K562 (cell line): ENCODE results near the gene TLCD1. TPM values are rescaled to one million over a fixed set of nuclear protein-coding genes. Genes with fewer than 3 reads are reported as not detected.

Experiments
- ARNT ChIP-seq, 2 experiments: fragments of 450-650 bp; IDR thresholded peaks; 2 replicates each; pipeline ENCODE4 v1.6.1; 2016; ENCODE audit warnings: mild to moderate bottlenecking in 1 of 2
- KLF1 ChIP-seq: fragments of 450-650 bp; IDR thresholded peaks from 2 replicates; pipeline ENCODE4 v1.6.1; 2016; ENCODE audit warnings: missing genetic modification characterization, missing compliant biosample characterization
- NFXL1 ChIP-seq: fragments of 450-650 bp; formaldehyde crosslinking; IDR thresholded peaks from 2 replicates; pipeline ENCODE4 v1.4.0; 2021; ENCODE audit warnings: mild to moderate bottlenecking
- NR1H2 ChIP-seq: sonication (generic); formaldehyde crosslinking; IDR thresholded peaks from 2 replicates; pipeline ENCODE4 v1.4.0; 2020; ENCODE audit warnings: mild to moderate bottlenecking, missing genetic modification reagents
- RNF2 ChIP-seq: sonication (generic); IDR thresholded peaks from 2 replicates; pipeline ENCODE4 v1.6.1; 2016
- SLC30A9 ChIP-seq: fragments of 250-450 bp; sonication (Bioruptor Pico); IDR thresholded peaks from 2 replicates; pipeline ENCODE4 v1.8.0; 2022; ENCODE audit warnings: mild to moderate bottlenecking, moderate library complexity
- ZNF318 ChIP-seq, 2 experiments: fragments of 450-650 bp; IDR thresholded peaks; 2 replicates each; pipeline ENCODE4 v1.6.1; 2016; ENCODE audit warnings: mild to moderate bottlenecking in 2 of 2, borderline replicate concordance in 1 of 2, low read depth in 1 of 2, moderate library complexity in 1 of 2
- ZNF384 ChIP-seq: IDR thresholded peaks from 2 replicates; pipeline ENCODE4 v1.6.1; 2012; ENCODE audit warnings: low read depth, low read length, improper control_type of control experiment
- polyA plus RNA-seq, 8 experiments: library from polyadenylated mRNA; depleted of rRNA in 4 of 8; stranded (reverse) in 5 of 8; unstranded in 3 of 8; fragments of >200 nt; fragmentation: Nextera tagmentation in 2 of 8; fragmentation: Illumina TruSeq in 1 of 8; extraction: Ambion mirVana in 2 of 8; extraction: Trizol in 1 of 8; gene quantifications; 2 replicates each; pipeline versions ENCODE4 v1.2.1 to v1.2.3, GENCODE V29; 2011 to 2014; ENCODE audit warnings: inconsistent platforms in 1 of 8, missing spikeins in 1 of 8
- total RNA-seq, 7 experiments: library from RNA; depleted of rRNA in 6 of 7; stranded (reverse); fragments of >200 nt in 6 of 7; fragmentation: Illumina TruSeq in 2 of 7; extraction: Trizol in 2 of 7; gene quantifications; 2 replicates each; pipeline versions ENCODE4 v1.2.1 to v1.2.3, GENCODE V29; 2011 to 2021; ENCODE audit warnings: low replicate concordance in 1 of 7
- TF ChIP-seq, protein P1 (sequence below): sonication (generic); formaldehyde crosslinking; IDR thresholded peaks from 2 replicates; pipeline ENCODE4 v1.8.0; 2023; ENCODE audit warnings: mild to moderate bottlenecking, missing genetic modification reagents
- TF ChIP-seq, protein P2 (sequence below): fragments of 450-650 bp; IDR thresholded peaks from 2 replicates; pipeline ENCODE4 v1.7.0; 2016; ENCODE audit warnings: borderline replicate concordance

The TLCD1 gene
- total and polyA plus RNA-seq, 9 of the 15 experiments (the other 6 are each of a cell fraction or from before 2014, with no cell fraction given): 6.8 to 37.7 (median 21.7) TPM

DNA sequence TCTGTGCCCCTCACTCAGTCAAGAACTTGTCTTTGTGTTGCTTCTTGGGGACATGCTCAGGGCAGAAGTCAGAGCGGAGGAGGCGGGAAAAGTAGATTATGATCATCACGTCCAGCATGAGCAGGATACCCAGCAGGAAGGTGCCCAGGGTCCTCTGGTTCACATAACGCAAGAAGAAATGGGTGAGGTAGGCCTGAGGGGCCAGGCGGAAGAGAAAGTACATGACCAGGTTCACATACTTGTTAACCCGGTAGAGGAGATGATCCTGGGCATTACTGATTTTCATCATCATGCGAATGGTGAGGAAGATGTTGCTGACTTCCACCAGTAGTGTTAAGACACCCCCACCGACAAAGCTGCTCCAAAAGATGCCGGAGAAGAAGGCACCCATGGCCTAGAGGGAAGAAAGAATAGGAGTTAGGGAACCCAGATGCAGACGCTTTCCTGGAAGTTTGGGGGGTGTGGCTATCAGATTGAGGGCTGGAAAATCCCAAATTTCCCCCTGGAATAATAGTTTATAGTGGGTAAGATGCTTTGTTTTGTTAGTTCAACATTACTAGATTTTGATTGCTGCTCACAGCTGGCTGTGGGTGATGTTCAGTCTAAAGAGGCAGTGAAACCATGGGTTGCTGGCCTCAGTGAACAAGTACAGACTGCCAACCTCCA, 1.4 kb downstream of the TLCD1 start (continued):
- TF ChIP-seq, protein P1, sequence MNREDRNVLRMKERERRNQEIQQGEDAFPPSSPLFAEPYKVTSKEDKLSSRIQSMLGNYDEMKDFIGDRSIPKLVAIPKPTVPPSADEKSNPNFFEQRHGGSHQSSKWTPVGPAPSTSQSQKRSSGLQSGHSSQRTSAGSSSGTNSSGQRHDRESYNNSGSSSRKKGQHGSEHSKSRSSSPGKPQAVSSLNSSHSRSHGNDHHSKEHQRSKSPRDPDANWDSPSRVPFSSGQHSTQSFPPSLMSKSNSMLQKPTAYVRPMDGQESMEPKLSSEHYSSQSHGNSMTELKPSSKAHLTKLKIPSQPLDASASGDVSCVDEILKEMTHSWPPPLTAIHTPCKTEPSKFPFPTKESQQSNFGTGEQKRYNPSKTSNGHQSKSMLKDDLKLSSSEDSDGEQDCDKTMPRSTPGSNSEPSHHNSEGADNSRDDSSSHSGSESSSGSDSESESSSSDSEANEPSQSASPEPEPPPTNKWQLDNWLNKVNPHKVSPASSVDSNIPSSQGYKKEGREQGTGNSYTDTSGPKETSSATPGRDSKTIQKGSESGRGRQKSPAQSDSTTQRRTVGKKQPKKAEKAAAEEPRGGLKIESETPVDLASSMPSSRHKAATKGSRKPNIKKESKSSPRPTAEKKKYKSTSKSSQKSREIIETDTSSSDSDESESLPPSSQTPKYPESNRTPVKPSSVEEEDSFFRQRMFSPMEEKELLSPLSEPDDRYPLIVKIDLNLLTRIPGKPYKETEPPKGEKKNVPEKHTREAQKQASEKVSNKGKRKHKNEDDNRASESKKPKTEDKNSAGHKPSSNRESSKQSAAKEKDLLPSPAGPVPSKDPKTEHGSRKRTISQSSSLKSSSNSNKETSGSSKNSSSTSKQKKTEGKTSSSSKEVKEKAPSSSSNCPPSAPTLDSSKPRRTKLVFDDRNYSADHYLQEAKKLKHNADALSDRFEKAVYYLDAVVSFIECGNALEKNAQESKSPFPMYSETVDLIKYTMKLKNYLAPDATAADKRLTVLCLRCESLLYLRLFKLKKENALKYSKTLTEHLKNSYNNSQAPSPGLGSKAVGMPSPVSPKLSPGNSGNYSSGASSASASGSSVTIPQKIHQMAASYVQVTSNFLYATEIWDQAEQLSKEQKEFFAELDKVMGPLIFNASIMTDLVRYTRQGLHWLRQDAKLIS (CRISPR knock-in tag): no peak
- TF ChIP-seq KLF1 (tag) (no peak), SLC30A9 (CRISPR knock-in tag) (no peak), ARNT (IDR thresholded peaks at IDR 0.05) (no peak), NR1H2 (CRISPR knock-in tag) (no peak), NFXL1 (CRISPR knock-in tag) (no peak), ZNF318 (IDR thresholded peaks at IDR 0.05; ENCODE audit: borderline replicate concordance in 1 of 2, low read depth in 1 of 2) (no peak), ZNF384 (no peak), RNF2 (no peak)
- TF ChIP-seq, protein P2, sequence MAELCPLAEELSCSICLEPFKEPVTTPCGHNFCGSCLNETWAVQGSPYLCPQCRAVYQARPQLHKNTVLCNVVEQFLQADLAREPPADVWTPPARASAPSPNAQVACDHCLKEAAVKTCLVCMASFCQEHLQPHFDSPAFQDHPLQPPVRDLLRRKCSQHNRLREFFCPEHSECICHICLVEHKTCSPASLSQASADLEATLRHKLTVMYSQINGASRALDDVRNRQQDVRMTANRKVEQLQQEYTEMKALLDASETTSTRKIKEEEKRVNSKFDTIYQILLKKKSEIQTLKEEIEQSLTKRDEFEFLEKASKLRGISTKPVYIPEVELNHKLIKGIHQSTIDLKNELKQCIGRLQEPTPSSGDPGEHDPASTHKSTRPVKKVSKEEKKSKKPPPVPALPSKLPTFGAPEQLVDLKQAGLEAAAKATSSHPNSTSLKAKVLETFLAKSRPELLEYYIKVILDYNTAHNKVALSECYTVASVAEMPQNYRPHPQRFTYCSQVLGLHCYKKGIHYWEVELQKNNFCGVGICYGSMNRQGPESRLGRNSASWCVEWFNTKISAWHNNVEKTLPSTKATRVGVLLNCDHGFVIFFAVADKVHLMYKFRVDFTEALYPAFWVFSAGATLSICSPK: no peak
